Adrenal gland (tissue), 5 donors: Measurements from ENCODE around the gene BCOR.

Source experiments
- CTCF ChIP-seq, 6 experiments: fragments of 450-650 bp in 4 of 6; fragments of 200-600 bp in 2 of 6; sonication (generic) in 1 of 6; IDR thresholded peaks; 1 replicate in 5 of 6; 2 replicates in 1 of 6; pipeline versions ENCODE4 v1.5.1 to v1.8.0; 2016 to 2021; ENCODE audit warnings: antibody characterized with exemption in 6 of 6, mild to moderate bottlenecking in 2 of 6, moderate library complexity in 1 of 6
- POLR2A ChIP-seq, 2 donors: fragments of 450-650 bp; IDR thresholded peaks; one replicate each; pipeline ENCODE4 v1.6.1; 2017; ENCODE audit warnings: antibody characterized with exemption in 2 of 2, mild to moderate bottlenecking in 2 of 2, moderate library complexity in 1 of 2
- donor health status: DM: no; HTN: no; CAD: no.

DNA sequence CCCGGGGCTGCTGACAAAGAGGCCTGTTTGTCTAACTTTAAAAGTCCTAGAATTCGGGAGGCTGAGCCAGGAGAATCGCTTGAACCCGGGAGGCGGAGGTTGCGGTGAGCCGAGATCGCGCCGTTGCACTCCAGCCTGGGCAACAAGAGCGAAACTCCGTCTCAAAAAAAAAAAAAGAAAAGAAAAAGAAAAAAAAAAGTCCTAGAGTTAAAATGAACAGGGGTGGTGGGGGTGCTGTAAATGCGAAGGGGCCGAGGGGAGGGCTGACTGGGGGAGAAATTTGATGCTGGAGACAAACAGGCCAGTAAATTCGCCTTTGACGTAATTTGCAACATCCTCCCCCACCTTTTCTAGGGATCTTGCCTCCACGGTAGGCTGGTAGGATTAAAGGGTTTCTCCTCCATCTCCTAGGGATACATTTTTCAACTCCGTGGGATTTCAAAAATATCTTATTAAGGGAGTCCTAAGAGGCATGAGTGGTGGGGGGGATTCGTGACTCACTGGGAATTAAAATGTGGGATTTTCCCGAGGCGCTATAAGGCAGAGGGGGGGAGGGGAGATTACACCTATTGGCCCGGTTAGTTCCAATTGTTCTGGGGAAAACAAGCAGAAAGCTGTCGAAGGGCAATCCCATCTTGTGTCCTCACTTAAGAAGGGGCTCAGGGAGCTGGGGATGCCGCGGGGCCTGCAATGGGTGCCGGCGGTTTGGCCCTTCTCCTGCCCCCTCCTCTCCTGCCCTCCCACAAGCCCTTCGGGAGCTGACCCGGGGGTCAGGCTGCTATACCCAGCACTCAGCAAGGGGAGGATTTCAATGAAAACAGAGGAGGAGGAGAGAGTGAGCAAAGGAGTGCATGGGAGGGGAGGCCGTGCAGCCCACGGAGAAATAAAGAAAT is 3.0 kb upstream of the BCOR start:
- TF ChIP-seq CTCF (IDR thresholded peaks at IDR 0.05), result no peak
- no peak for TF ChIP-seq POLR2A (IDR thresholded peaks at IDR 0.05)
